Nephron (organoid): ENCODE data around the gene TMPRSS4.

Experiments used
- H3K27ac Mint-ChIP-seq, 3 experiments: 2 replicates each; pipeline ENCODE4 v1.8.0; 2020; ENCODE audit warnings: mixed read lengths in 3 of 3, mild to moderate bottlenecking in 2 of 3, moderate library complexity in 1 of 3
- H3K27me3 Mint-ChIP-seq: 2 replicates; pipeline ENCODE4 v1.8.0; 2021; ENCODE audit warnings: low read depth, mild to moderate bottlenecking, moderate library complexity, mixed read lengths
- H3K36me3 Mint-ChIP-seq: 2 replicates; pipeline ENCODE4 v1.8.0; 2020; ENCODE audit warnings: low read depth, mixed read lengths
- H3K4me1 Mint-ChIP-seq: 2 replicates; pipeline ENCODE4 v1.8.0; 2020; ENCODE audit warnings: mixed read lengths
- H3K4me3 Mint-ChIP-seq, 3 experiments: 2 replicates each; pipeline ENCODE4 v1.8.0; 2020; ENCODE audit warnings: mild to moderate bottlenecking in 3 of 3, mixed read lengths in 3 of 3, moderate library complexity in 2 of 3
- H3K9me3 Mint-ChIP-seq: 2 replicates; pipeline ENCODE4 v1.8.0; 2020; ENCODE audit warnings: mixed read lengths
- CTCF ChIP-seq, 3 experiments: fragments of 200-600 bp; sonication (generic); IDR thresholded peaks; one replicate each; pipeline ENCODE4 v1.5.0; 2021; ENCODE audit warnings: antibody characterized with exemption in 3 of 3; ENCODE audit not compliant: unreplicated experiment in 3 of 3

TMPRSS4 gene

DNA sequence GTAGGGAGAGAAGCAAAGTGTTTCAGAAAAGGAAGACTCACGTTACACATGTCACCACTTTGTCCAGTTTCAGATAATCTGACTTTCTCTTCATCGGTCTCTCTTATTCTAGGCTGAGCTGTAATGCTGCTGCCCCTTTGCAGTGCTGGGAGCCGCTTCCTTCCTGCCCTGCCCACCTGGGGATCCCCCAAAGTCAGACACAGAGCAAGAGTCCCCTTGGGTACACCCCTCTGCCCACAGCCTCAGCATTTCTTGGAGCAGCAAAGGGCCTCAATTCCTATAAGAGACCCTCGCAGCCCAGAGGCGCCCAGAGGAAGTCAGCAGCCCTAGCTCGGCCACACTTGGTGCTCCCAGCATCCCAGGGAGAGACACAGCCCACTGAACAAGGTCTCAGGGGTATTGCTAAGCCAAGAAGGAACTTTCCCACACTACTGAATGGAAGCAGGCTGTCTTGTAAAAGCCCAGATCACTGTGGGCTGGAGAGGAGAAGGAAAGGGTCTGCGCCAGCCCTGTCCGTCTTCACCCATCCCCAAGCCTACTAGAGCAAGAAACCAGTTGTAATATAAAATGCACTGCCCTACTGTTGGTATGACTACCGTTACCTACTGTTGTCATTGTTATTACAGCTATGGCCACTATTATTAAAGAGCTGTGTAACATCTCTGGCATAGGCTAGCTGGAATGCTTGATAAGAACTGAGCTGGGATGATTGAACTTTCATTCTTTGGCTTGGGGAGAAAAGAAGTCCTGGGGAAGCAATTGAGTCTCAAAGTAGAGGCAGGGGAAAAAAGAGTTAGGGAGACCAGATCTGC lies 41.1 kb downstream of the TMPRSS4 start:
- peaks cover 6% of the 10 kb centered on the region for H3K9me3 Mint-ChIP-seq
- H3K27me3 Mint-ChIP-seq, result peaks cover 19% of the 10 kb centered on the region
- TF ChIP-seq CTCF (IDR thresholded peaks at IDR 0.05; ENCODE audit: unreplicated experiment in 3 of 3), result no peak
- H3K36me3 Mint-ChIP-seq, result peaks cover 11% of the 10 kb centered on the region
- H3K27ac Mint-ChIP-seq, result peak overlapping the region in 2 of 3 experiments; percentile 3 to 21
- peaks cover 8% of the 10 kb centered on the region for H3K4me1 Mint-ChIP-seq
- no peak overlapping the region for H3K4me3 Mint-ChIP-seq

DNA sequence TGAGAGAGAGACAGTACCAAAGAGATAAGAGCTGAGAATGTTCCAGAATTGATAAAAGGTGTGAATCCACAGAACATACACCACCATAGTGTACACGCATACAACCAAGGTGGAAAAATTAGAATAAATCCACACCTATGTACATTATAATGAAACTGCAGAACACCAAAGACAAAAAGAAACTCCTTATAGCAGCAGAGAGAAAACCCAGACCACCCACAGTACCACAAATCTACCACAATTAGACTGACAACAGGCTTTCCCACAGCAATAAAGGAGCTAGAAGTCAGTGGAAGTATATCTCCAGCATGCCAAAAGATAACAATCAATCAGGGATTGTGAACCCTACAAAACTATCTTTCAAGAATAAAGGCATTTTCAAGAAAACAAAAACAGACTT lies 43.9 kb downstream of the TMPRSS4 start:
- Mint-ChIP-seq H3K9me3 (peaks cover 6% of the 10 kb centered on the region), H3K4me1 (peaks cover 8% of the 10 kb centered on the region), H3K4me3 (no peak overlapping the region), H3K27me3 (peaks cover 11% of the 10 kb centered on the region), H3K36me3 (peaks cover 11% of the 10 kb centered on the region), H3K27ac (no peak overlapping the region)
- TF ChIP-seq CTCF (IDR thresholded peaks at IDR 0.05; ENCODE audit: unreplicated experiment in 3 of 3), result no peak

DNA sequence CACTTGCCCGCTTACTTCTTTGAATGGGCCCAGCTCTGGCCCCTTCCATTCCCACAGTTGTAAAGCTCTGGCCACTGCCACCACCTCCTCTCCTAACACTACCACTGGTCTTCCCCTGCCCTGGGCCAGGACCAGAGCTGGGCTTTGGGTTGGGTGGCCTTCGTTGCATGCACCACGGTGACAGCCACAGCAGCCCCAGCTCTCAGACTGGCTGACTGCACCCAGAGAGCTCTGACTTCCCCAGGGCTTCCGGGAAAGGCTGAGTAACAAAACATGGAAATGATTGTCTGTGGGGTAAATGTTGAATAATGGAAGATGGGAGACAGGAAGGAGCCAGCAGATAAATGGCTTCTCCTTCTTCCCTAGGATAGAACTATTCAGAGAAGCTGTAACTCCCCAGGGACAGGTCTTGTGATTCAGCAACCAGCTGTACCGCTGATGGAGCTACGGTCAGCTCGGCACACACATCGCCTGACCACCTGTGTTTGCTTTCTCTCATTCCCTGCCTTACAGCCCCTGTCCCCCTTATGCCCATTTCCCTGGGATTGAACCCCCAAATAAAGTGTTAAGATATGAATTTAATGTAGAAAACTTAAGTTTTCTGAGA lies 48.2 kb downstream of the TMPRSS4 start:
- Mint-ChIP-seq H3K4me3 (no peak overlapping the region), H3K27me3 (peaks cover 3% of the 10 kb centered on the region), H3K27ac (no peak overlapping the region), H3K36me3 (peaks cover 9% of the 10 kb centered on the region), H3K9me3 (peaks cover 6% of the 10 kb centered on the region), H3K4me1 (peaks cover 31% of the 10 kb centered on the region)
- TF ChIP-seq CTCF (IDR thresholded peaks at IDR 0.05; ENCODE audit: unreplicated experiment in 3 of 3), result no peak

DNA sequence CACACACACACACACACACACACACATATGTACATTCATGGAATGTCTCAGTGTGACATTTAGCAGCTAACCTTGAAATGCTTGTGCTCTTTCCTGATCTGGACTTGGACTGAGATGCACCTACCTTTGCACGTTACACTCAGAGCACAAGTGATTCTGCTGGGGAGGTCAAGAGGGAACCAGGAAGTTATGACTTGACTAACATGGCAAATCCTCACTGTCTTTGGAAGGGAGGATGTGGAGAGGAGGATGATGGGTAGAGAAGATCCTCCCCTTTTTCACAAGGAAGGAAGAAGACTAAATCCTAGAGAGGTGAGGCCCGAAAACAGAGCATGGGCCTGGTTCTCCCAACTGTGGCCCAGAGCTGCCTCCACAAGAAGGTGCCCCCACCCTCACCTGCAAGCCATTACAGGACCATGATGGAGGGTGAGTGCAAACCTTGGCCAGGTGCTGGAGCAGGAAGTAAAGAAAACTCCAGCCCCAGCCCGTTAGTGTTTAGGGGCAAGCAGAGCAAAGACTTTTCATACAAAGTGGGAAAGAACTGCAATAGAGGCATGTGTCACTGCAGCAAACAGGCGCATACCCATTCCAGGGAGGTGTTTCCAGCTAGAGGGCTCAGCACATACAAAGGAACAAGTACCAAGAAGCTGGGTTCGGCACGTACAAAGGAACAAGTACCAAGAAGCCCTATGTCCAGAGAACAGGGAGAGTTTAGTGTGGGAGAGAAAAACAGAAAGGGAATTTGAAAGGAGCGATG lies 49.4 kb downstream of the TMPRSS4 start:
- peaks cover 4% of the 10 kb centered on the region for H3K36me3 Mint-ChIP-seq
- peak overlapping the region; percentile 17 to 90 (median 85) for H3K27ac Mint-ChIP-seq
- peaks cover 3% of the 10 kb centered on the region for H3K27me3 Mint-ChIP-seq
- H3K4me1 Mint-ChIP-seq, result peaks cover 39% of the 10 kb centered on the region
- no peak for TF ChIP-seq CTCF (IDR thresholded peaks at IDR 0.05; ENCODE audit: unreplicated experiment in 3 of 3)
- H3K9me3 Mint-ChIP-seq, result no peaks in the 10 kb centered on the region
- peak overlapping the region in 2 of 3 experiments; percentile 1 to 15 for H3K4me3 Mint-ChIP-seq

GRCh38 chr11:118128310-118128709 lies 51.4 kb downstream of the TMPRSS4 start:
- no peaks in the 10 kb centered on the region for H3K36me3 Mint-ChIP-seq

More at GRCh38 chr11:118128310-118128709, 51.4 kb downstream of the TMPRSS4 start:
- Mint-ChIP-seq H3K27ac (peak overlapping the region; percentile 98 to 99 (median 99)), H3K27me3 (no peaks in the 10 kb centered on the region), H3K4me3 (peak overlapping the region; percentile 55 to 58 (median 55)), H3K9me3 (no peaks in the 10 kb centered on the region), H3K4me1 (peaks cover 42% of the 10 kb centered on the region)
- TF ChIP-seq CTCF (IDR thresholded peaks at IDR 0.05; ENCODE audit: unreplicated experiment in 3 of 3), result no peak
